H4 (cell line): Measurements from ENCODE around the gene MMAB. TPM values are rescaled to one million over a fixed set of nuclear protein-coding genes. Genes with fewer than 3 reads are reported as not detected.

Source experiments
- DNase-seq: peaks from one replicate; pipeline ENCODE4 v3.0.0-alpha.2; 2015; ENCODE audit warnings: low spot score
- total RNA-seq: library from RNA; depleted of rRNA; stranded (reverse); fragments of >200 nt; shearing (Covaris generic); gene quantifications from 2 replicates; pipeline ENCODE4 v1.2.3, GENCODE V29; 2014

MMAB gene
- total RNA-seq, 1 experiment from 2014 or later, result 33.0 TPM

DNA sequence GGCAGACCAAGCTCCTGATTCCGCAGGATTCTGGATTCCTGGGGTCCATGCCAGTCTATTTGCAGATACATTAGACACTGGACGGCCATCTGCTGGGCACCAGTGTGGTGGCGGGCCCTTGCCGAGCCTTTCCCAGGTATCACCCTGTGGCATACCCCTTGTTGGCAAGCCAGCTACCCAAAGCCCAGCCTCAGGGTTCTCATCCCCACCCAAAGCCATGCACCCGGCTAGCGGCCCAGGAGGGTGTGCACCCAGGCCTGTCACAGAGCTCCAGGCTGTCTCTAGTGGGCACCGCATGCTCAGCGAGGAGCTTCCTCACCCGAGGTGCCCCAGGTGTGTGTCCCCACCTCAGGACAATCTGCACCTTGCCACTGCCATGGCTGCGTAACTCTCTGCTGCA lies 13.7 kb downstream of the MMAB start:
- DNase-seq, result no peak

DNA sequence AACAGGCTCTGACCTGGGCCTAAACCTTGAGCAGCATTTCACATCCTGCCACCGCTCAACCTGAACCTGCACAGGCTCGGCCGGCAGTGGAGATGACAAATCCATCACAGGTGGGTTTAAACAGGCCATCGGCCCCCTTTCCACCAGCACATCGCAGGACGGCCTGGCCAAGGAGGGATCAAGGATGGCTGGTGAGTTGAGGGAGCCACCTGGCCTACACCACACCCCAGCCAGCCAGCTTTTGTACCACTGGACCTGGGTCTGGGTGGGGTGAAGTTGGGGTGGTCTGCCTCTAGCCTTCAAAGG lies 14.2 kb downstream of the MMAB start:
- DNase-seq, result no peak

DNA sequence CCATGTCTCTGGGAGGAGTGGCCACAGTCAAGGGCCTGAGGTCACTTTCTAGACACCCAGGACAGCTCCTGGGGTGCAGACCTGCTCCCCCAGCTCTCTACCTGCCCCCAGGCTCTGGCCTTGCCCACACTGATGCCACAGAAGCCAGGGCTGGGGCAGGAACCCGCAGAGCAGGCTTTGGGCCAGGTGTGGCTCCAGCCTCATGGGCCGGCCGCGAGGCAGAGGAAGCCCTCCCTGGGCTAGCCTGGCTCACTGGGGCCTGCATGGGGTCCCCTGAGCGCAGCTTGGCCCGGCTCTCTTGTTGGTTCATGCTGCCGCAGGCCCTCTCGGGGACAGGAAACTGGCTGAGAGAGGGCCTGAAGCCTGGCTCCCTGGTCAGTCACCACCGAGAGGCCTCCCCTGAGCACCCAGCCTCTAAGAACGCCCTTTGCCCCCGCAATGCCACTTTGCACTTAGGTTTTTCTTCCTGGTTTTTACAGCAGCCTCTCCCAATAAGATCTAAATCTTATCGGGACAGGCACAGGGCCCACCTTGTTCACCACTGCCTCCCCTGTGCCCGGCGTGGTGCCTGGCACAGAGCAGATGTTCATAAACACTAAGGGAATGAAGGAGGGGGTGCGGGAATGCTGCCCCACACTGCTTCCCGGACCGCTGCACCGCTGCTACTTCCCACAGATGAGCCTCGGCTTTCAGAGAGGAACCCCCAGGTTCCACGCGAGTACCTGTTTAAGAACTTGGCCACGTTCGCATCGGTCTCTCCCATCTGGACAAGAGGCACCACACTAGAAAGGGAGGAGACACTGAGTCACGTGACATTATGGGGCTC lies 14.7 kb downstream of the MMAB start:
- no peak for DNase-seq

DNA sequence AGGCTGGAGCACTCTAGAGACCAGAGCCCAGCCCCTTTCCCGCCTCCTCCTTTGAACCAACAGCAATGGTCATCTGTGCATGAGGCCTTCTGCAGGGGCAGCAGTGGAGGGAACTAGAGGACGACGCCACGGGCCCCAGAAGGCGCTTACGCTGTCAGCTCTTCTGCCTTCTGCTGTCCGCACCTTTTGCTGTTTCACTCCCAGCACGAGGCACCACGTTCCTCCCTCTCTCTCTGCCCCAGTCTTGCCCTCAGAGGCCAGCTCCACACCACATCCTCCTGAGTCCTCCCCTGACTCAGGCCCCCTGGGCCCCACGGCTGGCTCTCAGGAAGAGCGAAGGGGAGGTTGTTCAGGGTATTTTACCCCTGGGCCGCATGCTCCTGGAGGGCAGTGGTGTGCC lies 15.5 kb downstream of the MMAB start:
- DNase-seq, result no peak

DNA sequence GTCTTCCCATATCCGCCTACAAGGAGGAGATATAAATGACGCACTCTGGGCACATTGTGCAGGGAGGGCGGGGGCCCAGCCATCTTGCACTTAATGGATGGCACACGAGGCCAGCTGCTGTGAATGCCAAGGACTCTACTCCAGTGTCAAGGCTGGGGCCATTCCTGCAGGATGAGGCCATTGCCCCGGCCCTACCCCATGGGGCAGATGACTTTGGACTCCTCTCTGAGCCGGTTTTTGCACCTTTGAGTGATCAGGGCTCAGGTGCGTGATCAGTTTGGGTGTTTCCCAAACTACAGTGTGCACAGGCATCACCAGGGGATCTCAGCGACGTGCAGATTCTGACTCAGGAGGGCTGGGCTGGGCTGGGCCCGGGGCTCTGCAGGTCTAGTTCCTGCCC lies 16.1 kb downstream of the MMAB start:
- DNase-seq, result no peak

DNA sequence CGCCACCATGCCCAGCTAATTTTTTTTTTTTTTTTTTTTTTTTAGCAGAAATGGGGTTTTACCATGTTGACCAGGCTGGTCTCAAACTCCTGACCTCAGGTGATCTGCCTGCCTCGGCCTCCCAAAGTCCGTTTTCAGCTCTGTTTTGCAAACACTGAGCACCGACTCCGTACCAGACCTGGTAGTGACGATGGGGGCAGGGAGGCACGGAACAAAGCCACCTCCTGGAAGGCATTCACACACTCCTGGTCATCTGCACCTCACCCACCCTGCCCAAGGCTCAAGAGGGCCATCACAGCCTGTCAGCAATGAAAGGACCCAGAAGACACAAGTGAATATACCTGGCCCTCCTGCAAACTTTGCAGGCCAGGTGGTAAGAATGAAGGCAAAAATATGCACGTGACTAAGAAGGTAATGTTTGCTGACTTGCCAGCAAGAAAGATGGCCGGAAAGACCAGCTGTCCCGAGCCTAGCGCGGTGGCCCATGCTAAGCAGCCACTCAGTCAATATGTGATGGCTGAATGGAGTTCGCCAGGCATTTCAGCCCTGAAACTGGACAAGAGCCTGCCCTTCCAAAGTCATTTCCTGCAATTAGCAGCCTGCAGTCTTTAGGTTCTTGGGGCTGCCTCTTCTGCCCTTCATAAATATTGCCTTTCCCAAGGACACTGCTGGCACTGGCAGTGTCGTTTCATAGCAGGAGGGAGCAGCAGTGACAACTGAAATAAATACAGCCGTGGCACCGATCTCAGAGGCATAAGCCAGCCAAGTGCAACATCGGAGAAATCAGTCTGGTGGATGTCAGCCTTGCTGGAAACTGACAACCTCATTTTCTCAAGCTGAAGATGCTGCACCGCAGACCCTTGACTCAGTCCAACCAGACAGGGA lies 17.6 kb downstream of the MMAB start:
- DNase-seq, result no peak

DNA sequence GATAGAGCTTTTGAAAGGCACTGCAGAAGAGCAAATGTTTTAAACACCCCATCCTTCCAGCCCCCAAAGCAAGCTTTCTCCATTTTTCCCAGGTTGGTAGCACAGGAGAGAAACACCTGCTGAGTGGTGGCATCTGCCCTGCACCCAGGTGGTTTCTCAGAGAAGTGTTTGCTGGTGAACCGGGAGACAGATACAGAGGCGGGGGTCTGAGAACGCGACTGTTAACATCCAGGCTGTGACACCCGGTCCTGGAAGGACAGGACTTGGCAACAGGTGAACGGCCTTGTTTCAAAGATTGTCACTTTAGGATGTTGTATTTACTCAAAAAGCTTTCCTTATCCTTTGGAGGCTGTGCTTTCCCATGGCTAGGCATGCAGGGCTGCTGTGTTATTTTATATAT lies 18.5 kb downstream of the MMAB start:
- no peak for DNase-seq

DNA sequence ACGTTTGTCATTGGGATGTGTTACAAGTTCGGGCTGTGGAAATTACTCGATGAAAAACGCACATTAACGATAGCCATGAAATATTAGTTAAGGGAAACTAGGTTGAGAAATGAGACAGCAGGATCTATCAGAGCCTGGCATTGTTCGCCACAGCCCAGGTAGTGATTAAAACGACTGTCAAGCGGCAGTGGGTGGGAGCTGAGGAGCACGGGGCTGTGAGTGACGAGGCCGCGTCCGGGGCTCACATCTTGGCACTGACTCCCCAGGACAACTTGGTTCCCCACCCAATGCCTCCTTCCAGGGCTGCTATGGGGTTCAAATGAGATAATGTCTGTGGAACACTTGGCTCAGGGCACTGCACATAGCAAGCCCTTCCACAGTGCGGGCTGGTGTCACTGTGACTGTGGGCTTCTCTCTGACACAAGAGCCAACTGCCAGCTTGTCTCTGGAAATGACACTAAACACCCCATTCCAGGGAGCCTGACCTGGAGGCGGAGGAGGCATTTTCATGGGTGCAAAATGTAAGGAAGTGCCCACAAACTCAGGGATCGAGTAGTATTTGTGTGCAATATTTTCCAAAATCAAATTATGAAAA lies 19.3 kb downstream of the MMAB start:
- no peak for DNase-seq

DNA sequence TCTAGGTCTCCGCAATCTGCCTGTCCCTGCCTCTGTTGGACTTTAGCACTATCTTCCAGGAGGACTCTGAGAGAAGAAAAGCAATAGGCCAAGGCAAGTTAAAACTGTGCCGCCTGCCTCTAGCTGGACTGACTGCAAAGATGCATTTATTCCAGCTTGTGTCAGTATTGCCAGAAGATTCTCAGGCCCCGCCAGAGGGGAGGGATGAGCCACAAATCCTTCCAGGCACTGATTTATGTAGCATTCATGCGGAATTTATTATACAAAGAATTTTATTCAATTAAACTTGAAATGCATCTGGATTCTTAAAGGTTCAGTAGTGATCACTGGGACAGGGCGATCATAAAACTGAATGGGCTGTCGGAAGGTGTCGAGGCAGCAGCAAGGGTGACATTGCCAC lies 19.8 kb downstream of the MMAB start:
- DNase-seq, result no peak

- DNase-seq, result no peak
Measured at GRCh38 chr12:109552971-109553370, 20.3 kb downstream of the MMAB start.

DNA sequence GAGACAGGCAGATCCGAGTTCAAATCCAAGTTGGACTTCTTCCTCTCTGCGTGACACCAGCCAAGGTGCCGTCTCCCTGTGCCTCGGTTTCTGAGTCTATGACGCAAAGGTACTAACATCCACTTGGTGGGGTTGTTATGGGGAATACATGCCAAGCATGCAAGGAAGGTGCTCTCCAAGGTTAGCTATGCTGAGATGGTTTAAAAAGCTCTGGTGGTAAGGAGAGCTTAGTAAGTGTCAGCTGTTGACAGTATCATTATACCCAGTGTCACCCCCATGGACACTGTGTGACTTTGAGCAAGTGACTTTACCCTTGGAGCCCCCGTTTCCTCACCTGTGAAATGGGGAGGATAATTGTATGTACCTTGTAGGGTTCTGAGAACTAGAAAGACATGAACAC lies 22.2 kb downstream of the MMAB start:
- no peak for DNase-seq

DNA sequence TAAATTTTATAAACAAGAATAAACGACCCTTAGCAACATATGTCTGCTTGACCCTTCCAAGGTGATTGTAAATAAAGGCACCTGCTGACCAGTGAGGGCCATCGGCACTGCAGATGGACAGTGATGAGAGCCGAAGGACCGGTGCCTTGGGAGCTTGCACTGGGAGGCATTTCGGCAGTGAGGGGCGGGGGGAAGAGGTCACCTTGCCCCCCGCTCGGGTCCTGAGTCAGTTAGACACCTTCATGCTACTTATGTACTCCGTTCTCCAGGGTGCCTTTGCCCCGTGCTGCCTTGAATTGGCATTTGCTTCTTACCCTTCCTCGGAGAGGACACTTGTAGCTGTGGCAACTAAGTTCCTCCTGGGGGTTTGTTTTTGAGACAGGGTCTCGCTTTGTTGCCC lies 23.0 kb downstream of the MMAB start:
- no peak for DNase-seq

DNA sequence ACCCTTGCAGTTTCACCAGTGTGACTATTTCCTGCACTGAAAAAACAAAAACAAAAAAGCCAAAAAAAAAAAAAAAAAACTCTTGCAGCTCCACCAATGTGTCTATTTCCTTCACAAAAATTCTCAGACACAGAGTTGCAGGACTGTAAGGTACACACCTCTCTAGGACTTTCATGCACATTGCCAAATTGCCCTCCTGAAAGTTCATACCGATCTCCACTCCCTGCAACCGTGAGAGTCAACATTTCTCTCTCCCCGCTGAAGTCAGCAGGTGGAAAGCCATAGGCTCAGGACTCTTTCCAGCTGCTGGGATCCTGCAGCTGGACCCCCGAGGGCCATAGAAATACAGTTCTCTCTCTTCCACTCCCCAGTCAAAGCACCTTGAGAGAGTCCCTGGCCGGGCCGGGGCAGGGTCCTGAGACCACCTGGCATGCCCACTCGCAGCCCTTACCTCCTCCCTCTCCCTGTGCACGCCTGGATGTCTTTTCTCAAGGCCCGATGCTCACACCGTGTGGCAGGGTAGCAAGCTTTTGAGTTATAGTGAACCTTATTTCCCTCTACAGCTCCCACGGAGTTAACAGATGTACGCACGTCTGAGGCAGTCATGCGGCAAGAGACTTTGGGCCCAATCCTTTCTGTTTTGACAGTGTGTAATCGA lies 23.6 kb downstream of the MMAB start:
- no peak for DNase-seq

- DNase-seq, result no peak
Measured at GRCh38 chr12:109548258-109548657, 25.0 kb downstream of the MMAB start.

GRCh38 chr12:109547286-109547685 lies 26.0 kb downstream of the MMAB start:
- no peak for DNase-seq

- DNase-seq, result no peak
Measured at GRCh38 chr12:109545826-109546225, 27.5 kb downstream of the MMAB start.

GRCh38 chr12:109544955-109545531 lies 28.3 kb downstream of the MMAB start:
- peak; percentile 57 for DNase-seq

DNA sequence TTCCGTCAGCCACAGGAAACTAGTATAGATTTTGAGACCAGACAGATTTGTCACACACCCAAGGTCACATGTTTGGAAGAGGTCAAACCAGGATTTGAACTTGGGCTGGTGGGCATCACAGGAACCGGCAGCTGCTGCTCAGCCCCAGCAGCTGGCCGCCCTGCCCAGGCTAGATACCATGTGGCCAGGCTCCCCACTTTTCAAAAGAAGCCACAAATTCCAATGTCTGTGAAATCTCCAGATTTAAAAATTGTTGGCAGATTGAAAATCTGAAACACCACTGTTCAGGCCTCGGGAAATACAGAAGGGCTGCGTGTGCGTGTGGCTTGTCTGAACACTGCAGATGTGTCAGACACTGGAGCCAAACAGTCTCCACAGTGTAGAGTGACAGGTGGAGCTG lies 30.4 kb downstream of the MMAB start:
- DNase-seq, result no peak

DNA sequence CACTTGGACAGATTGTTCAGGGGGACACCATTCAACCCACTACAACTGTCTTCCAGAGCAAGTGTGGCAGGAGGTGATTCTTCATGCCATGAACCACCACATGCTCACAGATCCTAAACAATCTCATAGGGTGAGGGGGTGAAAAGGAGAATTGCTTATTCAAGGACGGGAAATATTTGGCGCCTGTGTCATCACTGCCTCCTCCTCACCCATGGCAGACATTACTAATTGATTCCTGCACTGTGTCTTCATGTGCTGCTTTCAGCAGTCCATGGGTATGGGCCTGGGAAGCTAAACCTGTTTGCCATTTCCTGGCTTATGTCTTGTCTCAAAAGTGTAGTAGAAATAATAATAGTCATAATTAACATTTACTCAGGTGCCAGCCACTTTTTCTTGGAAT lies 31.3 kb downstream of the MMAB start:
- DNase-seq, result no peak

DNA sequence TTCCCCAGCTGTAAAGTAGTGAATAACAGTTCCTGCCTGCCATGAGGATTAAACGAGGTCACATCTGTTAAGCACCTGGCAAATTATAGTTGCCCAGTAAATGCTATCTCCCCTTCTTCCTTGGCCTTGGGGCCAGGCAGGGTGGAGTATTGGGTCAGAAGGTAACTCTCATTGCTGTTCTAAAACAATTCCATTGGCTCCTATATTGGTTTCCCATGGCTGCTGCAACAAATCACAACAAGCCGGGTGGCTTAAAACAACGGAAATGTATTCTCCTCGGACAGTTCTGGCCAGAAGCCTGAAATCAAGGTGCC lies 31.9 kb downstream of the MMAB start:
- DNase-seq, result no peak

GRCh38 chr12:109540526-109541412 lies 32.5 kb downstream of the MMAB start:
- no peak for DNase-seq
